ENCODE measurements around the gene ITGA5.

- TF ChIP-seq CTCF (conservative IDR thresholded peaks at IDR 0.05; ENCODE audit: low read depth in 2 of 2) = no peak
- no peak for TF ChIP-seq ZNF331 (CRISPR knock-in tag; IDR thresholded peaks at IDR 0.05; ENCODE audit: low read depth)
- TF ChIP-seq POLR2AphosphoS5 (IDR thresholded peaks at IDR 0.05; ENCODE audit: low read depth) = no peak
- TF ChIP-seq EZH2 (IDR thresholded peaks at IDR 0.05; ENCODE audit: low read depth, unreplicated experiment) = no peak
- TF ChIP-seq CREB1 (CRISPR knock-in tag; IDR thresholded peaks at IDR 0.05; ENCODE audit: low read depth) = no peak
- no peak for TF ChIP-seq REST (IDR thresholded peaks at IDR 0.05; ENCODE audit: unreplicated experiment)
- no peak for TF ChIP-seq EZH2phosphoT487 (IDR thresholded peaks at IDR 0.05; ENCODE audit: unreplicated experiment)
- TF ChIP-seq ZNF114 (CRISPR knock-in tag; IDR thresholded peaks at IDR 0.05) = no peak
- no peak for TF ChIP-seq STAT1 (IDR thresholded peaks at IDR 0.05; ENCODE audit: unreplicated experiment)
Measured at GRCh38 chr12:54429014-54429471, 10.0 kb upstream of the ITGA5 start.
